Endothelial cell (in vitro differentiated cells): ENCODE measurements around the gene CALML3. TPM values are rescaled to one million over a fixed set of nuclear protein-coding genes. Genes with fewer than 3 reads are reported as not detected.

ENCODE experiments used
- DNase-seq: peaks from one replicate; pipeline ENCODE4 v3.0.0; 2021; ENCODE audit warnings: low spot score
- H3K27ac Mint-ChIP-seq: one replicate; pipeline ENCODE4 v1.8.0; 2021; ENCODE audit warnings: mixed read lengths, inconsistent platforms; ENCODE audit not compliant: unreplicated experiment
- H3K27me3 Mint-ChIP-seq: one replicate; pipeline ENCODE4 v1.8.0; 2021; ENCODE audit warnings: mild to moderate bottlenecking, moderate library complexity, mixed read lengths, inconsistent platforms; ENCODE audit not compliant: unreplicated experiment
- H3K36me3 Mint-ChIP-seq: one replicate; pipeline ENCODE4 v1.8.0; 2021; ENCODE audit warnings: mild to moderate bottlenecking, low read depth, mixed read lengths, inconsistent platforms; ENCODE audit not compliant: unreplicated experiment
- H3K4me1 Mint-ChIP-seq: one replicate; pipeline ENCODE4 v1.8.0; 2021; ENCODE audit warnings: mild to moderate bottlenecking, mixed read lengths, inconsistent platforms; ENCODE audit not compliant: unreplicated experiment
- H3K4me3 Mint-ChIP-seq: one replicate; pipeline ENCODE4 v1.8.0; 2021; ENCODE audit warnings: mild to moderate bottlenecking, mixed read lengths, inconsistent platforms; ENCODE audit not compliant: unreplicated experiment
- H3K9me3 Mint-ChIP-seq: one replicate; pipeline ENCODE4 v1.8.0; 2021; ENCODE audit warnings: mixed read lengths, inconsistent platforms; ENCODE audit not compliant: unreplicated experiment
- CTCF ChIP-seq: fragments of 200-600 bp; sonication (generic); IDR thresholded peaks from one replicate; pipeline ENCODE4 v1.5.0; 2021; ENCODE audit warnings: antibody characterized with exemption; ENCODE audit not compliant: unreplicated experiment
- total RNA-seq: library from RNA; stranded (reverse); fragmentation: NEBNext Ultra II Directional; extraction: Animal tissue kit (Norgen Biotek cat#: 25700); gene quantifications from one replicate; pipeline ENCODE4 v1.2.1, GENCODE V29; 2021; ENCODE audit not compliant: unreplicated experiment

The CALML3 gene
- total RNA-seq, 1 donor from 2014 or later = not detected

GRCh38 chr10:5497289-5497688 is 27.5 kb upstream of the CALML3 start:
- no peak overlapping the region for H3K27ac Mint-ChIP-seq
- no peak for DNase-seq

GRCh38 chr10:5497948-5498730 is 26.6 kb upstream of the CALML3 start:
- Mint-ChIP-seq H3K36me3 (no peaks in the 10 kb centered on the region), H3K9me3 (no peaks in the 10 kb centered on the region), H3K27me3 (peaks cover 5% of the 10 kb centered on the region), H3K4me3 (no peak overlapping the region), H3K4me1 (peaks cover 16% of the 10 kb centered on the region), H3K27ac (no peak overlapping the region)
- no peak for TF ChIP-seq CTCF
- DNase-seq = no peak

More at GRCh38 chr10:5497289-5497688, 27.5 kb upstream of the CALML3 start:
- H3K36me3 Mint-ChIP-seq = no peaks in the 10 kb centered on the region
- no peak for TF ChIP-seq CTCF
- peaks cover 14% of the 10 kb centered on the region for H3K4me1 Mint-ChIP-seq
- no peak overlapping the region for H3K4me3 Mint-ChIP-seq
- no peaks in the 10 kb centered on the region for H3K9me3 Mint-ChIP-seq
- H3K27me3 Mint-ChIP-seq = peaks cover 5% of the 10 kb centered on the region

- no peak for DNase-seq
- Mint-ChIP-seq H3K4me1 (peaks cover 18% of the 10 kb centered on the region), H3K27ac (no peak overlapping the region), H3K36me3 (no peaks in the 10 kb centered on the region), H3K9me3 (no peaks in the 10 kb centered on the region), H3K4me3 (no peak overlapping the region), H3K27me3 (peaks cover 5% of the 10 kb centered on the region)
- no peak for TF ChIP-seq CTCF
Measured at GRCh38 chr10:5498791-5499492, 25.8 kb upstream of the CALML3 start.

- peaks cover 18% of the 10 kb centered on the region for H3K4me1 Mint-ChIP-seq
- H3K36me3 Mint-ChIP-seq = no peaks in the 10 kb centered on the region
- H3K4me3 Mint-ChIP-seq = no peak within 1 kb of the TSS
- no peak for DNase-seq
- no peaks in the 10 kb centered on the region for H3K9me3 Mint-ChIP-seq
- H3K27ac Mint-ChIP-seq = no peak within 1 kb of the TSS
- TF ChIP-seq CTCF = no peak
- peaks cover 6% of the 10 kb centered on the region for H3K27me3 Mint-ChIP-seq
Measured at GRCh38 chr10:5499493-5500140, 25.1 kb upstream of the CALML3 start, which contains the start of gene CALML5. Gene CALML5, minus strand, starts transcription at chr10:5499570. Its CDS starts 132 bp downstream, at chr10:5499438.
